ENCODE data around the gene HOMER2. TPM values are rescaled to one million over a fixed set of nuclear protein-coding genes. Genes with fewer than 3 reads are reported as not detected.
A peak's percentile ranks its signal among the peaks of the same experiment; 100 is the strongest.

The HOMER2 gene
- total and polyA plus RNA-seq, 2 donors (not counting 1 experiment from before 2014, with no cell fraction given), result 1.1 to 9.9 TPM

DNA sequence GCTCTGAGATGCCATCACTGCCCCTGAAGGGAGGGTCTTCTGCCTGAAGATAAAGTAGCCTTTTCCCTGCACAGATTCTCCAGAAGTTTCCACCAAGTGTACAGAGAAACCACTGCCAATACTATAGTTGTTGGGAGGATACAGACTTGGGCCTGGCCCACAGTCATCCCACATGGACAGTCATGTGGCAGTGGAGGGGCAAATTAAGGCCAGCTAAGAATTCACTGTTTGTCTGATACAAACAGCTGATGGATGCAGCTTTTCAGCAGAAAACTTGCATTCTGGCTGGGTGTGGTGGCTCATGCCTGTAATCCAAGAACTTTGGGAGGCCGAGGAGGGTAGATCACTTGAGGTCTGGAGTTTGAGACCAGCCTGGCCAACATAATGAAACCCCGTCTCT lies 22.1 kb downstream of the HOMER2 start:
- no peaks in the 10 kb centered on the region for H3K27me3 ChIP-seq (ENCODE audit: control insufficient read depth, insufficient read depth, low read length)
- no peaks in the 10 kb centered on the region for H3K79me2 ChIP-seq (ENCODE audit: control insufficient read depth, insufficient read depth, low read length)
- H3K4me2 ChIP-seq (ENCODE audit: extremely low read depth, insufficient read depth, low read length), result no peak overlapping the region
- H3K27ac ChIP-seq (ENCODE audit: insufficient read depth, low read length), result no peak overlapping the region
- no peaks in the 10 kb centered on the region for H3K36me3 ChIP-seq (ENCODE audit: control insufficient read depth, insufficient read depth, low read length)
- no peak overlapping the region for H2AFZ ChIP-seq (ENCODE audit: low read length)
- DNase-seq (ENCODE audit: low read depth in 2 of 2), result no peak
- no peaks in the 10 kb centered on the region for H3K9me3 ChIP-seq (ENCODE audit: control insufficient read depth, insufficient read depth, low read depth, low read length)
- H3K4me3 ChIP-seq (replicated peaks in 1 of 4; ENCODE audit: control extremely low read depth in 1 of 4, insufficient read depth in 1 of 4, low read depth in 3 of 4, low read length in 4 of 4), result no peak overlapping the region
- no peak overlapping the region for H3K9ac ChIP-seq (ENCODE audit: insufficient read depth, low read length)
- no peaks in the 10 kb centered on the region for H3K4me1 ChIP-seq (ENCODE audit: control insufficient read depth, extremely low read depth, insufficient read depth, low read length)
- TF ChIP-seq, protein P1, sequence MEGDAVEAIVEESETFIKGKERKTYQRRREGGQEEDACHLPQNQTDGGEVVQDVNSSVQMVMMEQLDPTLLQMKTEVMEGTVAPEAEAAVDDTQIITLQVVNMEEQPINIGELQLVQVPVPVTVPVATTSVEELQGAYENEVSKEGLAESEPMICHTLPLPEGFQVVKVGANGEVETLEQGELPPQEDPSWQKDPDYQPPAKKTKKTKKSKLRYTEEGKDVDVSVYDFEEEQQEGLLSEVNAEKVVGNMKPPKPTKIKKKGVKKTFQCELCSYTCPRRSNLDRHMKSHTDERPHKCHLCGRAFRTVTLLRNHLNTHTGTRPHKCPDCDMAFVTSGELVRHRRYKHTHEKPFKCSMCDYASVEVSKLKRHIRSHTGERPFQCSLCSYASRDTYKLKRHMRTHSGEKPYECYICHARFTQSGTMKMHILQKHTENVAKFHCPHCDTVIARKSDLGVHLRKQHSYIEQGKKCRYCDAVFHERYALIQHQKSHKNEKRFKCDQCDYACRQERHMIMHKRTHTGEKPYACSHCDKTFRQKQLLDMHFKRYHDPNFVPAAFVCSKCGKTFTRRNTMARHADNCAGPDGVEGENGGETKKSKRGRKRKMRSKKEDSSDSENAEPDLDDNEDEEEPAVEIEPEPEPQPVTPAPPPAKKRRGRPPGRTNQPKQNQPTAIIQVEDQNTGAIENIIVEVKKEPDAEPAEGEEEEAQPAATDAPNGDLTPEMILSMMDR (conservative IDR thresholded peaks at IDR 0.05 in 1 of 2, IDR thresholded peaks at IDR 0.05 in 1 of 2; ENCODE audit: low read depth in 1 of 2, low read length in 2 of 2), result no peak
- TF ChIP-seq EZH2 (IDR thresholded peaks at IDR 0.05; ENCODE audit: low read length, missing control alignments), result no peak
- H4K20me1 ChIP-seq (ENCODE audit: control insufficient read depth, extremely low read depth, insufficient read depth, low read length), result no peaks in the 10 kb centered on the region

DNA sequence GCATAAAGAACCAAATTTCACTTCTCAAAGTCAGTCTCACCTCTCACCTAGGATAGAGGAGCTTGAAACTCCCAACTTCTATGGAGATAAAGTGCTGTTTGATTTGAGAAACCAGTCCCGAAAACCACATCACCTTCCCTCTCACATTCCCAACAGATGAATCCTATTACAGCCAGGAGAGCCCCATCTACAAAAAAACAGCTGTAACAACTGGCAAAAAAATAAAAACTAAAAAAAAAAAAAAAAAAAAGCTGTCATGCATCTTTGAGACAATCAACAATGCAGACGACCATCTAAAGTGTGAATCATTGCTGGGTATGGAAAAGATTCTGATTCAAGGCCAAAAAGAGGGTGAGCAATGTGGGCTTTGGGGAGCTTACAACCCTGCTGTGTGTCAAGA lies 23.8 kb downstream of the HOMER2 start:
- TF ChIP-seq EZH2 (IDR thresholded peaks at IDR 0.05; ENCODE audit: low read length, missing control alignments), result no peak
- TF ChIP-seq, protein P1 (conservative IDR thresholded peaks at IDR 0.05 in 1 of 2, IDR thresholded peaks at IDR 0.05 in 1 of 2; ENCODE audit: low read depth in 1 of 2, low read length in 2 of 2), result no peak
- no peaks in the 10 kb centered on the region for H3K79me2 ChIP-seq (ENCODE audit: control insufficient read depth, insufficient read depth, low read length)
- H2AFZ ChIP-seq (ENCODE audit: low read length), result no peak overlapping the region
- no peaks in the 10 kb centered on the region for H3K4me1 ChIP-seq (ENCODE audit: control insufficient read depth, extremely low read depth, insufficient read depth, low read length)
- DNase-seq (ENCODE audit: low read depth in 2 of 2), result peak in 1 of 2 donors; percentile 21
- no peaks in the 10 kb centered on the region for H3K36me3 ChIP-seq (ENCODE audit: control insufficient read depth, insufficient read depth, low read length)
- no peaks in the 10 kb centered on the region for H4K20me1 ChIP-seq (ENCODE audit: control insufficient read depth, extremely low read depth, insufficient read depth, low read length)
- no peaks in the 10 kb centered on the region for H3K9me3 ChIP-seq (ENCODE audit: control insufficient read depth, insufficient read depth, low read depth, low read length)
- no peak overlapping the region for H3K9ac ChIP-seq (ENCODE audit: insufficient read depth, low read length)
- H3K27me3 ChIP-seq (ENCODE audit: control insufficient read depth, insufficient read depth, low read length), result no peaks in the 10 kb centered on the region
- H3K4me3 ChIP-seq (replicated peaks in 1 of 4; ENCODE audit: control extremely low read depth in 1 of 4, insufficient read depth in 1 of 4, low read depth in 3 of 4, low read length in 4 of 4), result no peak overlapping the region
- no peak overlapping the region for H3K4me2 ChIP-seq (ENCODE audit: extremely low read depth, insufficient read depth, low read length)
- no peak overlapping the region for H3K27ac ChIP-seq (ENCODE audit: insufficient read depth, low read length)

DNA sequence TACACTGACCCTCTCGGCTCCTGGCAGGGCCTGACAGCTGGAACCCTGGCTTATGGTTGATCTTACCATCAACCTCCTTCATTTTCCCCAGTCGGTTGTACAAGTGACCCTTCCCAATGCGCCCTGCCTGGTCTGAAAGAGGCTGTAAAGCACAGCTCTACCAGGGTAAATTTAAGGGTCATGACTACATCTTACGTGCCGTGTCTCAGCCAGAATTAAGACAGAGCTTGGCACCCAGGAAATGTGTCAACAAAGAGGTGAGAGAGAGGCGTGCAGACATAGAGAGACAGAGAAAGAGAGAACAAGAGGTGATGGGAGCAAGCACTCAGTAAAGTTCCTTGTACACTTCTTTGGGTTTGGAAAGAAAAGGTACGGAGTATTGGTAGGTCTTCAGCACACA lies 28.8 kb downstream of the HOMER2 start:
- no peak for DNase-seq (ENCODE audit: low read depth in 2 of 2)
- Histone ChIP-seq H3K9ac (ENCODE audit: insufficient read depth, low read length) (no peak overlapping the region), H3K4me3 (replicated peaks in 1 of 4; ENCODE audit: control extremely low read depth in 1 of 4, insufficient read depth in 1 of 4, low read depth in 3 of 4, low read length in 4 of 4) (no peak overlapping the region), H3K4me1 (ENCODE audit: control insufficient read depth, extremely low read depth, insufficient read depth, low read length) (no peaks in the 10 kb centered on the region), H3K27ac (ENCODE audit: insufficient read depth, low read length) (no peak overlapping the region), H3K36me3 (ENCODE audit: control insufficient read depth, insufficient read depth, low read length) (no peaks in the 10 kb centered on the region), H2AFZ (ENCODE audit: low read length) (no peak overlapping the region), H3K4me2 (ENCODE audit: extremely low read depth, insufficient read depth, low read length) (no peak overlapping the region), H3K27me3 (ENCODE audit: control insufficient read depth, insufficient read depth, low read length) (no peaks in the 10 kb centered on the region), H3K9me3 (ENCODE audit: control insufficient read depth, insufficient read depth, low read depth, low read length) (no peaks in the 10 kb centered on the region), H3K79me2 (ENCODE audit: control insufficient read depth, insufficient read depth, low read length) (no peaks in the 10 kb centered on the region), H4K20me1 (ENCODE audit: control insufficient read depth, extremely low read depth, insufficient read depth, low read length) (no peaks in the 10 kb centered on the region)
- TF ChIP-seq, protein P1 (conservative IDR thresholded peaks at IDR 0.05 in 1 of 2, IDR thresholded peaks at IDR 0.05 in 1 of 2; ENCODE audit: low read depth in 1 of 2, low read length in 2 of 2), result no peak

Data from fibroblast of lung (primary cell).